H54 (cell line): ENCODE results near the gene IL17B.

Experiments used
- DNase-seq: peaks from one replicate; pipeline ENCODE4 v3.0.0; 2011; ENCODE audit warnings: low spot score, mixed read lengths; ENCODE audit not compliant: insufficient read length
- FAIRE-seq: peaks from 3 replicates; lab custom pipeline; 2011; peaks lifted over from hg19 to GRCh38; lab: Jason Lieb, UNC
- POLR2A ChIP-seq: IDR thresholded peaks from 2 replicates; pipeline ENCODE4 v1.6.1; 2011; ENCODE audit warnings: low read depth, mild to moderate bottlenecking, low read length

The IL17B gene

GRCh38 chr5:149419859-149420544 lies 40.9 kb upstream of the IL17B start:
- FAIRE-seq: no peak
- TF ChIP-seq POLR2A: no peak
- no peak for DNase-seq

DNA sequence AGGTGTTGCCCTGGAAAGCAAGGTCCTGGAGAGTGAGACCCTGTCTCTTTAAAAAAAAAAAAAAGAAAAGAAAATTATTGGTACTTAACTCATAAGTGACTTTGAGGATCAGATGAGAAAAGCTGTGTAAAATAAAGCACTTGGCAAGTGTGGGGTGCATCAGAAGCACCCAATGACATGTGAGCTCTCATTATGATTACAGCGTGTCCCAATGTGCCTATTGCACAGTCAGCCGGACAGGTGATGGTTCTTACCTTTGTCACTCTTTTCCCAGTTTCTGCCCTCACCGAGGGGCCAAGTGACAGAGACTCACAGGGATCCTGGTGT lies 40.4 kb upstream of the IL17B start:
- no peak for FAIRE-seq

DNA sequence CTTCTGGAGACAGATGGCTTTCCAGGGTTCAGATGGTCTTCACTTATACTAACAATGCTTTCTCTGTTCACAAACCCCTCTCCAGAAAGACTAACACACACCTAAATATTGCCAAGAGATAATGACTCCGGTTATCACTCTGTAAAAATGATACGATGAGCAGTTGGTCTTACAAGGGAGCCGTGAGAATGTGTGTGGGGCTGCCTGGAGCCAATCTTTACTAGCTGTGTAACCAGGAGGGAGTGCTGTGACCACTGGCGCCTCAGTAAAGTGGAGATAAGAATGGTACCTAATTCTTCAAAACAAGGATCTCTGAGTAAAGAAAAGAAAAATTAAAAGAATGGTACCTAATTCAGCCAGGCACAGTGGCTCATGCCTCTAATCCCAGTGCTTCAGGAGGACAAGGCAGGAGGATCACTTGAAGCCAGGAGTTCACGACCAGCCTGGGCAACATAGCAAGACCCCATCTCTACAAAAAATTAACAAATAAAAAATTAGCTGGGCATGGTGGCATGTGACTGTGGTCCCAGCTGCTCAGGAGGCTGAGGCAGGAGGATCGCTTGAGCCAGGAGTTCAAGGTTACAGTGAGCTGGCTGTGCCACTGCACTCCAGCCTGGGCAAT lies 39.9 kb upstream of the IL17B start:
- TF ChIP-seq POLR2A: no peak
- FAIRE-seq (no peak), DNase-seq (no peak)

More for the DNA sequence above, 40.4 kb upstream of the IL17B start:
- TF ChIP-seq POLR2A: no peak
- no peak for DNase-seq

DNA sequence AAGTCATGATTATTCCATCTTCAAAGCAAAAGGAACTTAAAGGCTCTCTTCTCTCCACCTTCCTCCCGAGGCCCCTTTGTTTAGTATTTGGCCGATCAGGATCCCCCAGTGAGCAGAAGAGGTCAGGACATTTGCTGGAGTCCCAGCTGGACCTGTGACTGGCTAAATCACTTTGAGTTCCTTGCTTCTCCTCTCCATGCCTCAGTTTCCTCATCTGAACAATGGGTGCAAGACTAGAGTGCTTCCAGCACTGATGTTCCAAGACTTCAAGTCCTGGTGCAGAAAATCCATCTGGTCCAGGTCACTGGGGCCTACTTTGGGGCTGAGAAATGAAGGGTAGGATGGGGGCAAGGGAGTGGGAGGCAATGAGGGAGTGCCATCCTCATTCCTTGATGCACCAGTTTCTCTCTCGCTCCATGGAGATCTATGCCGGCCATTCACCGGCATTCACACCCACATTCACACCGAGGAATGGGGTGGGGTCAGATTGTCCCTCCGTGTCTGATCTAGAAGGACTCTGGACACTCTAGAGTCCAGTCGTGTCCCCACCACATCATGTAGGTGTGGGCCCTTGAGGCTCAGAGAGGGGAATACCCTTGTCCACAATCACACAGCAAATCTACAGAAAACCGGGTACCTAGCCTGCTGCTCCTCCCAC lies 38.7 kb upstream of the IL17B start:
- no peak for TF ChIP-seq POLR2A
- no peak for FAIRE-seq
- no peak for DNase-seq

DNA sequence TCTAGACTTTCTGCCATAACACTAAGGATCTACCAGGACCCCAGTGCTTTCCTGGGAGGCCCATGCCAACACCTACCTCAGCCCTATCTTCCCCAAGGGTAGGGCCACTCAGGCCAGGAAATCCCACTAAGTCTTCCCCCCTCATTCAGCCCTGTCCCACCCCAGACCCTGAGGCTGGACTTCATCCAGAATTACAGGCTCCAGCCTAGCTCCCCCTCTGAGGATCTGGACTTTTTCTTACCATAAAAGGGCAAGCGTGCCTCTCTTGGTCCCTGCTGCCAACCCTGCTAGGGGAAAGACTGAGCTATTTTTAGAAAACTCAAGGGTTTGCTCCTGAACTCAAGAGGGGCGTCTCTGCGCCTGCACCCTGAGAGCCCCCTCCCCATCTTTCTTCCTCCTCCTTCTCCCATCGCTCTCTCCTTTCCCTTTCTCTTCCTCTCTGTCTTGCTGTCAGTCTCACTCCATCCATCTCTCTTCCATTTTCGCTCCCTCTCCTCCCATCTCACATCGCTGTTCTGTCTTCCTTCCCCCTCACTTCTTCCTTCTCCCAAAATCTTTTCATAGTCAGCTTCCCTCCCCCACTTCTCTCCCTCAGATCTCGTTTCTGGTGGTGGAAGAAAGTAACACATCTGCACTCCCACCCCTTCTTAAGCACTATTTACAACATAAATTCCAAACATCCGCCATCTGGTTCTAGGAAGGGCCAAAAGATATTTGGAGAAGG lies 38.1 kb upstream of the IL17B start:
- DNase-seq: no peak
- FAIRE-seq: no peak
- no peak for TF ChIP-seq POLR2A

GRCh38 chr5:149415066-149415967 lies 36.2 kb upstream of the IL17B start:
- no peak for TF ChIP-seq POLR2A

DNA sequence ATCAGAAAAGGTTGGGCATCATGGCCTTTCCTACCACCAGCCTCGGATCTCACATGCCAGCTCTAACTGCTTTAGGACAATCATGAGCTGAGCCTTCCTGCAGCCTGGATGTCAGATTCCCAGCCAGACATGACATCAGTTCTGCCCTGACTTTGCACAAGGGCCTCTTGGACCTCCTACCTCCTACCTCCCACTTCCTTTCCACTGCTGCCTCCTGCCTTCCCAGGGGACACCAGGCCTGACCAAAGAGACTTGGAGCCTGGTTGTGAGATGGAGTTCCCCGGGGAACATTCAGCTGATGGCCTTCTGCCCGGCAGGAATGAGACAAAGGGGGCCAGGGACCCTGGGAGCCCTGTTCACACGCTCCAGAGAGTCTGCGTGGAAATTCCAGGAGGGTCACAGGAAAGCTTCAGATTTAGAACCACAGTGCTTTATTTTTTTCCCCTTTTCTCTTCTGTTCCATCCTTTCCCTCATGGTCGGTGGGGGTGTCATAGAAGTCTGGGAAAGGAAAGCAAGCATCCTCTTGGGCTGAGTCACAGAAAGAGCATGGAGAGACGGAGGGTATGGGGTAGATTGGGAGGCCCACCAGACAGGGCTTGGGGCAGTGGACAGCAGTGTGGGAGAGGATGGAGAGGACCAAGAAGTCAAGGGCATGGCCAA lies 35.4 kb upstream of the IL17B start:
- DNase-seq (no peak), FAIRE-seq (no peak)
- no peak for TF ChIP-seq POLR2A

More at GRCh38 chr5:149415066-149415967, 36.2 kb upstream of the IL17B start:
- FAIRE-seq (no peak), DNase-seq (no peak)

DNA sequence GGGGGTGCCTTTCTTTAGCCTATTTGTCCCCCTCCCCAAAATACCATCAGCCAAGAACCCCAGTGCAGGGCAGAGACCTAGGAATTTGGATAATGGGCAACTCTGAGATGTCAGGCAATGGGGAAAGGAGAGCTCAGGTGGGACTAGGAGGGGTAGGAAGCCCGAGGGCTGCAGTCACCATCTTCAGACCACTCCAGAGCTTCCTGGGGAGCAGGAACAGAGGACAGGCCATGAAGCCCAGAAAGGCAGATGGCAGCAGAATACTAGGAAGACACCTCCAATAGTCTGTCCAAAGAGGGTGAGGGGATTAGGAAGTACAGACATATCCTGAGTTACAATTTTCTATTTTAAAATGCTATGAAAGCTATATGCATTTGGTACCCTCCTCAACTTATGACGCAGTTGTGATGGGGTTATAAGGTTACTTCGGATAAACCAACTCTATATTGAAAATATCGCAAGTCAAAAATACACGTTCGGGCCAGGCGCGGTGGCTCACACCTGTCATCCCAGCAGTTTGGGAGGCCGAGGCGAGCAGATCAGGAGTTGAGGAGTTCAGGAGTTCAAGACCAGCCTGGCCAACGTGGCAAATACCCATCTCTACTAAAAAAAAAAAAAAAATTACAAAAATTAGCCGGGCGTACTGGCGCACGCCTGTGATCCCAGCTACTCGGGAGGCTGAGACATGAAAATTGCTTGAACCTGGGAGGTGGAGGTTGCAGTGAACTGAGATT lies 34.6 kb upstream of the IL17B start:
- FAIRE-seq (no peak), DNase-seq (no peak)
- no peak for TF ChIP-seq POLR2A

DNA sequence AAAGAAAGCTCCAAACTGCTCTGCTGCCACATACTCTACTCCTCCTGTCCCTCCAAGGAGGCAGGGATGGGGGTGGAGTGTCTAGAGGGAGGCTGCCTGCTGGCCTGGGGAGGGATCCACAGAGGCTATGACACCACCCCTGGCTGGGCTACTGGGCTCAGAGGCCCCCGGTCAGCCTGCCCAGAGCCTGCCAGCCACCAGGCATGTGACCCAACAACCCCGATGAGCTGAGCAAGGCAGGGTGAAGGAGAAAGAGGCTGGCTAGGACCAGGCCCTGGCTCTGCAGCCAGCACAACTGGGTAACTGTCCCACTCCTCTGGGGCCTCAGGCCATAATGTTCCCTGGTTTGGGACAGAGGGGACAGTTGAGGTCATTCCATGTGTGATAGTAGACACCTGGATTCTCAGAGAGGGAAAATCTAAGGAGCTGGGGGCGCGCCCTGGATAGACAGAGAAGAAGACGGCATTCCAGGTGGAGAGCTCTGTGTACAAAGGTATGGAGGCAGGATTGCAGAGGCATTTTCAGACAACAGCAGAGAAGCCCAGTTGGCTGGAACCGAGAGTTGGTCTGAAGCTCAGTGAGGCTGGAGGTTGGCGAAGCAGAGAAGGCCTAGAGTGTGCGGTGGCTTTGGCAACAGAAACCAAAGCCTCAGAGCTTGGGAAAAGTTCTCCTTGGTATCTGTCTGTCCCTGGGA lies 33.8 kb upstream of the IL17B start:
- TF ChIP-seq POLR2A: no peak
- DNase-seq (no peak), FAIRE-seq (no peak)

DNA sequence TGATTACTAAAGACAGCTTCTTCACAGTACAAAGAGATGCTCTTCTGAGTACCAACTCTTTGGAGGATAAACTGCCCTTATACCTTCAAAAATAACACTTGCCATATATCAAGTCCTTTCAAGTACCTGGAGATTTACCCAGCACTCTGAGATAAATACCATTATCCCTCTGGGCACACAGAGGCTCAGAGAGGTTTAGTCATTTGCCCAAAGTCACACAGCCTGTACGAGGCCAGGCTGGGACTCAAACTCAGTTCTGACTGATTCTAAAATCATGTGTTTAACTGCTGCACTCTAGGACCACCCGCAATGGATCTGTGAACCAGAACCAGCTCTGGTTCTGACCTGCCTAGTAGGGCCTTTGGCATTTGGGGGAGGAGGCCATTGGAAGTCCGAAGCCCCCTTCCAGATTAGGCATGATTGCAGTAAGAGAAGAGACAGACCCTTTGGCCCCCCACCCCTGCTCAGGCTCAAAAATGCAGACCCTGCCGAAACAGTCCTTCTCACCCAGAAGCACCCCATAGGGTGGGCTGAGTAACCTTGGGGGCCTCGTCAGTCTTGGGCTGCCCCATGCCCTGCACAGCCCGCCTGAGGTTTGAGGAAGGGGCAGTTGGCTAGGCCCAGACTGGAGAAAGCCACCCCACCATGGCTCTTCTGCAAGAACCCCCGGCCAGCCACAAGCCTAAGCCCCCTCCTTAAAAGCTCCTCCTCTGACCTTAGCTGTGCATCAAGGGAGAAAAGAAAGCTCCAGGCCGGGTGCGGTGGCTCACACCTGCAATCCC lies 32.8 kb upstream of the IL17B start:
- no peak for DNase-seq
- no peak for FAIRE-seq
- no peak for TF ChIP-seq POLR2A
